HCT116 (cell line): ENCODE data around the gene IL1RAPL1. TPM values are rescaled to one million over a fixed set of nuclear protein-coding genes. Genes with fewer than 3 reads are reported as not detected.

ENCODE experiments used
- ATAC-seq: fragments of 200-7000 bp; cut with Tn5 transposase; 2 replicates; pipeline ENCODE4 v1.9.1; 2020; ENCODE audit warnings: mild to moderate bottlenecking, moderate library complexity
- BruUV-seq: library from RNA; stranded (reverse); fragments of 400-500 nt; replicated peaks from 2 replicates; lab custom pipeline; 2021; lab: Mats Ljungman, UMichigan
- CTCF ChIA-PET: fragments of 300-600 bp; sonication (Branson Sonifier 250); formaldehyde crosslinking; loops from one replicate; lab custom pipeline; 2021; ENCODE audit warnings: antibody characterized with exemption; lab: Charles Lee
- POLR2A ChIA-PET: fragments of 300-600, 350-600 bp; sonication (Branson Sonifier 250); formaldehyde crosslinking; loops from one replicate; lab custom pipeline; 2021; ENCODE audit warnings: antibody characterized with exemption; lab: Charles Lee
- RAD21 ChIA-PET, 2 experiments: fragments of 300-600 bp; sonication (Branson Sonifier 250); formaldehyde crosslinking; loops; one replicate each; lab custom pipeline; 2023; ENCODE audit warnings: low total read pairs in 2 of 2; ENCODE audit not compliant: uncharacterized antibody in 2 of 2, unreplicated experiment in 2 of 2, low non-redundant PET in 1 of 2; lab: Charles Lee
- DNase-seq: peaks from one replicate; pipeline ENCODE4 v3.0.0-alpha.2; 2010; ENCODE audit warnings: low read depth, low spot score
- H2AFZ ChIP-seq: fragments of 200-600 bp; shearing (Covaris generic), sonication (generic); 2 replicates; pipeline ENCODE4 v1.6.1; 2017; ENCODE audit warnings: low read depth, mixed run types, mixed read lengths, antibody characterized with exemption, low read length; ENCODE audit not compliant: poor library complexity, severe bottlenecking
- H3K27ac ChIP-seq: 2 replicates; pipeline ENCODE4 v1.5.1; 2012; ENCODE audit warnings: low read depth, low read length
- H3K27me3 ChIP-seq: fragments of 200-600 bp; sonication (generic); 2 replicates; pipeline ENCODE4 v1.6.1; 2016; ENCODE audit warnings: mixed run types, low read length, mixed read lengths; ENCODE audit not compliant: insufficient read depth
- H3K36me3 ChIP-seq, 2 experiments: fragments of 200-500 bp in 1 of 2; fragments of 200-600 bp in 1 of 2; sonication (Bioruptor generic) in 1 of 2; sonication (generic) in 1 of 2; 2 replicates each; pipeline versions ENCODE4 v1.5.1 to v1.6.1; 2014 to 2016; ENCODE audit warnings: low read length in 2 of 2, inconsistent platforms in 1 of 2, mixed read lengths in 1 of 2, mixed run types in 1 of 2; ENCODE audit not compliant: insufficient read depth in 2 of 2, control insufficient read depth in 1 of 2
- H3K4me1 ChIP-seq, 2 experiments: fragments of 200-600 bp in 1 of 2; sonication (generic) in 1 of 2; 2 replicates each; pipeline versions ENCODE4 v1.5.1 to v1.6.1; 2012 to 2017; ENCODE audit warnings: low read length in 2 of 2, inconsistent platforms in 1 of 2, mild to moderate bottlenecking in 1 of 2, mixed read lengths in 1 of 2, mixed run types in 1 of 2, moderate library complexity in 1 of 2; ENCODE audit not compliant: insufficient read depth in 2 of 2, control insufficient read depth in 1 of 2
- H3K4me2 ChIP-seq: fragments of 200-600 bp; sonication (generic); 2 replicates; pipeline ENCODE4 v1.6.1; 2017; ENCODE audit warnings: mixed run types, low read length, mixed read lengths
- H3K4me3 ChIP-seq, 2 experiments: fragments of 200-600 bp in 1 of 2; sonication (generic) in 1 of 2; replicated peaks in 1 of 2; 2 replicates each; pipeline ENCODE4 v1.5.1; 2011 to 2016; ENCODE audit warnings: low read length in 2 of 2, control low read depth in 1 of 2, low read depth in 1 of 2, mild to moderate bottlenecking in 1 of 2, mixed read lengths in 1 of 2, mixed run types in 1 of 2
- H3K79me2 ChIP-seq: fragments of 200-600 bp; sonication (generic); 2 replicates; pipeline ENCODE4 v1.6.1; 2017; ENCODE audit warnings: mild to moderate bottlenecking, mixed run types, low read length, moderate library complexity, mixed read lengths; ENCODE audit not compliant: insufficient read depth
- H3K9ac ChIP-seq: fragments of 200-600 bp; sonication (generic); 2 replicates; pipeline ENCODE4 v1.6.1; 2016; ENCODE audit warnings: low read length, mixed read lengths
- H3K9me2 ChIP-seq: fragments of 200-600 bp; sonication (generic), shearing (Covaris generic); 2 replicates; pipeline ENCODE4 v1.6.1; 2017; ENCODE audit warnings: mixed run types, mild to moderate bottlenecking, moderate library complexity; ENCODE audit not compliant: insufficient read depth
- H3K9me3 ChIP-seq, 2 experiments: fragments of 200-500 bp in 1 of 2; fragments of 200-600 bp in 1 of 2; sonication (Bioruptor generic) in 1 of 2; sonication (generic) in 1 of 2; 2 replicates each; pipeline ENCODE4 v1.6.1; 2014 to 2017; ENCODE audit warnings: low read length in 2 of 2, mixed read lengths in 2 of 2, inconsistent platforms in 1 of 2, low read depth in 1 of 2, mild to moderate bottlenecking in 1 of 2, mixed run types in 1 of 2, moderate library complexity in 1 of 2; ENCODE audit not compliant: control insufficient read depth in 1 of 2, insufficient read depth in 1 of 2
- H4K20me1 ChIP-seq: fragments of 200-600 bp; sonication (generic), shearing (Covaris generic); 2 replicates; pipeline ENCODE4 v1.6.1; 2017; ENCODE audit warnings: mixed run types, mild to moderate bottlenecking, moderate library complexity; ENCODE audit not compliant: insufficient read depth
- CEBPB ChIP-seq: IDR thresholded peaks from 2 replicates; pipeline ENCODE4 v1.6.1; 2012; ENCODE audit warnings: low read depth
- CTCF ChIP-seq, 3 experiments: fragments of 200-600 bp in 1 of 3; sonication (generic) in 1 of 3; IDR thresholded peaks in 2 of 3; conservative IDR thresholded peaks in 1 of 3; 2 replicates each; pipeline ENCODE4 v1.5.1; 2012 to 2017; ENCODE audit warnings: low read depth in 2 of 3, low read length in 2 of 3, antibody characterized with exemption in 1 of 3, borderline replicate concordance in 1 of 3, control low read depth in 1 of 3, mild to moderate bottlenecking in 1 of 3, mixed read lengths in 1 of 3, mixed run types in 1 of 3, moderate library complexity in 1 of 3; ENCODE audit not compliant: insufficient read depth in 1 of 3
- EGR1 ChIP-seq: IDR thresholded peaks from 2 replicates; pipeline ENCODE4 v1.6.1; 2012; ENCODE audit warnings: low read depth
- FOSL1 ChIP-seq: IDR thresholded peaks from 2 replicates; pipeline ENCODE4 v1.6.1; 2012; ENCODE audit warnings: low read depth
- JUND ChIP-seq: IDR thresholded peaks from 2 replicates; pipeline ENCODE4 v1.6.1; 2012
- POLR2A ChIP-seq: IDR thresholded peaks from 2 replicates; pipeline ENCODE4 v1.7.0; 2011; ENCODE audit warnings: borderline replicate concordance; ENCODE audit not compliant: insufficient read depth, insufficient read length; ENCODE audit errors: extremely low read depth
- POLR2AphosphoS5 ChIP-seq: IDR thresholded peaks from 2 replicates; pipeline ENCODE4 v1.6.1; 2011; ENCODE audit warnings: mild to moderate bottlenecking, low read depth, low read length, moderate library complexity
- RAD21 ChIP-seq: IDR thresholded peaks from 2 replicates; pipeline ENCODE4 v1.6.1; 2012; ENCODE audit warnings: low read depth, mild to moderate bottlenecking
- SP1 ChIP-seq: IDR thresholded peaks from 2 replicates; pipeline ENCODE4 v1.6.1; 2012; ENCODE audit warnings: low read depth
- TCF7L2 ChIP-seq: IDR thresholded peaks from 2 replicates; pipeline ENCODE4 v1.7.0; 2011; ENCODE audit warnings: borderline replicate concordance, inconsistent platforms; ENCODE audit not compliant: insufficient read depth, insufficient read length; ENCODE audit errors: extremely low read depth
- YY1 ChIP-seq: IDR thresholded peaks from 2 replicates; pipeline ENCODE4 v1.6.1; 2011; ENCODE audit warnings: low read length, low read depth, moderate library complexity, mild to moderate bottlenecking; ENCODE audit not compliant: insufficient replicate concordance; ENCODE audit errors: extremely low read depth
- ZBTB33 ChIP-seq: IDR thresholded peaks from 2 replicates; pipeline ENCODE4 v1.6.1; 2011; ENCODE audit warnings: mild to moderate bottlenecking, low read length, moderate library complexity; ENCODE audit not compliant: insufficient replicate concordance; ENCODE audit errors: extremely low read depth
- ZFX ChIP-seq: fragments of 450-650 bp; IDR thresholded peaks from 2 replicates; pipeline ENCODE4 v1.6.1; 2017
- intact Hi-C: fragments of 100-400 bp; cut with micrococcal nuclease; formaldehyde crosslinking; loops from 2 replicates; pipeline ENCODE4 v1.10.0; 2022
- total RNA-seq: library from RNA; stranded (reverse); gene quantifications from one replicate; pipeline ENCODE4 v1.2.1, GENCODE V29; 2021; ENCODE audit not compliant: unreplicated experiment
- TF ChIP-seq, protein P1 (sequence below): IDR thresholded peaks from 2 replicates; pipeline ENCODE4 v1.6.1; 2012; ENCODE audit warnings: low read depth

Gene IL1RAPL1
- total RNA-seq, 1 experiment from 2014 or later: 2.8 TPM

- H3K9me3 ChIP-seq: no peaks in the 10 kb centered on the region
- H3K27me3 ChIP-seq: no peaks in the 10 kb centered on the region
- peak overlapping the region; percentile 60 for H3K9ac ChIP-seq
- intact Hi-C loops: no loop called here
- BruUV-seq: no TSS peak
- H4K20me1 ChIP-seq: no peaks in the 10 kb centered on the region
- peaks cover 22% of the 10 kb centered on the region for H3K79me2 ChIP-seq
- peak overlapping the region; percentile 78 for H3K4me2 ChIP-seq
- POLR2A ChIA-PET: no interaction called here
- peak overlapping the region; percentile 85 for H3K27ac ChIP-seq
- H3K4me3 ChIP-seq: peak overlapping the region in 1 of 2 experiments; percentile 44; a peak in 2 of 4 replicates
- RAD21 ChIA-PET: no interaction called here
- 0 out of 4 replicates have a peak, but pooled peaks cover 0 to 4% of the 10 kb centered on the region in 2 experiments for H3K36me3 ChIP-seq
- TF ChIP-seq FOSL1 (no peak), POLR2A (no peak), CEBPB (0 out of 2 replicates have a peak, but pooled peaks have one; percentile 34), JUND (no peak; the same call in 1 of the 2 replicates), POLR2AphosphoS5 (no peak), SP1 (peak; percentile 24), RAD21 (no peak), TCF7L2 (no peak), YY1 (no peak), ZFX (no peak), CTCF (IDR thresholded peaks at IDR 0.05 in 2 of 3, conservative IDR thresholded peaks at IDR 0.05 in 1 of 3; ENCODE audit: borderline replicate concordance in 1 of 3, insufficient read depth in 1 of 3, low read depth in 2 of 3, low read length in 2 of 3) (no peak), EGR1 (no peak), ZBTB33 (no peak)
- TF ChIP-seq, protein P1, sequence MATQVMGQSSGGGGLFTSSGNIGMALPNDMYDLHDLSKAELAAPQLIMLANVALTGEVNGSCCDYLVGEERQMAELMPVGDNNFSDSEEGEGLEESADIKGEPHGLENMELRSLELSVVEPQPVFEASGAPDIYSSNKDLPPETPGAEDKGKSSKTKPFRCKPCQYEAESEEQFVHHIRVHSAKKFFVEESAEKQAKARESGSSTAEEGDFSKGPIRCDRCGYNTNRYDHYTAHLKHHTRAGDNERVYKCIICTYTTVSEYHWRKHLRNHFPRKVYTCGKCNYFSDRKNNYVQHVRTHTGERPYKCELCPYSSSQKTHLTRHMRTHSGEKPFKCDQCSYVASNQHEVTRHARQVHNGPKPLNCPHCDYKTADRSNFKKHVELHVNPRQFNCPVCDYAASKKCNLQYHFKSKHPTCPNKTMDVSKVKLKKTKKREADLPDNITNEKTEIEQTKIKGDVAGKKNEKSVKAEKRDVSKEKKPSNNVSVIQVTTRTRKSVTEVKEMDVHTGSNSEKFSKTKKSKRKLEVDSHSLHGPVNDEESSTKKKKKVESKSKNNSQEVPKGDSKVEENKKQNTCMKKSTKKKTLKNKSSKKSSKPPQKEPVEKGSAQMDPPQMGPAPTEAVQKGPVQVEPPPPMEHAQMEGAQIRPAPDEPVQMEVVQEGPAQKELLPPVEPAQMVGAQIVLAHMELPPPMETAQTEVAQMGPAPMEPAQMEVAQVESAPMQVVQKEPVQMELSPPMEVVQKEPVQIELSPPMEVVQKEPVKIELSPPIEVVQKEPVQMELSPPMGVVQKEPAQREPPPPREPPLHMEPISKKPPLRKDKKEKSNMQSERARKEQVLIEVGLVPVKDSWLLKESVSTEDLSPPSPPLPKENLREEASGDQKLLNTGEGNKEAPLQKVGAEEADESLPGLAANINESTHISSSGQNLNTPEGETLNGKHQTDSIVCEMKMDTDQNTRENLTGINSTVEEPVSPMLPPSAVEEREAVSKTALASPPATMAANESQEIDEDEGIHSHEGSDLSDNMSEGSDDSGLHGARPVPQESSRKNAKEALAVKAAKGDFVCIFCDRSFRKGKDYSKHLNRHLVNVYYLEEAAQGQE: no peak
- DNase-seq (peak; percentile 64), ATAC-seq (peak; percentile 62)
- no peak overlapping the region for H2AFZ ChIP-seq
- H3K4me1 ChIP-seq: peaks cover 30 to 53% of the 10 kb centered on the region in 2 experiments
- no peaks in the 10 kb centered on the region for H3K9me2 ChIP-seq
- CTCF ChIA-PET: no interaction called here
These were observed 51.5 kb downstream of the IL1RAPL1 start for GRCh38 chrX:28638775-28639174.
